K562 (cell line): Measurements from ENCODE around the gene TEAD3. TPM values are rescaled to one million over a fixed set of nuclear protein-coding genes. Genes with fewer than 3 reads are reported as not detected.

Experiments used
- ATF7 ChIP-seq: fragments of 450-650 bp; IDR thresholded peaks from 2 replicates; pipeline ENCODE4 v1.7.1; 2014; ENCODE audit warnings: mild to moderate bottlenecking, moderate library complexity
- CBX1 ChIP-seq: sonication (generic); IDR thresholded peaks from 2 replicates; pipeline ENCODE4 v1.6.1; 2016; ENCODE audit warnings: antibody characterized with exemption, low read depth, mild to moderate bottlenecking
- CREBBP ChIP-seq: IDR thresholded peaks from one replicate; pipeline ENCODE4 v1.6.1; 2012; ENCODE audit warnings: low read depth, mild to moderate bottlenecking, control low read depth, inconsistent platforms, low read length
- E2F3 ChIP-seq: fragments of 250-450 bp; sonication (Bioruptor Pico); IDR thresholded peaks from 2 replicates; pipeline ENCODE4 v1.4.0; 2020; ENCODE audit warnings: mild to moderate bottlenecking
- E2F8 ChIP-seq: fragments of 450-650 bp; IDR thresholded peaks from 2 replicates; pipeline ENCODE4 v1.7.1; 2018; ENCODE audit warnings: mild to moderate bottlenecking, low read depth; ENCODE audit not compliant: partially characterized antibody
- FIP1L1 ChIP-seq: fragments of 200-400 bp; formaldehyde crosslinking; IDR thresholded peaks from 2 replicates; pipeline ENCODE4 v1.6.1; 2018; ENCODE audit warnings: mild to moderate bottlenecking, low read depth, low read length; ENCODE audit not compliant: poor library complexity, severe bottlenecking
- JUN ChIP-seq, 2 experiments: sonication (generic) in 1 of 2; formaldehyde crosslinking in 1 of 2; IDR thresholded peaks; 2 replicates each; pipeline versions ENCODE4 v1.6.1 to v1.8.0; 2012 to 2022; ENCODE audit warnings: borderline replicate concordance in 2 of 2, mild to moderate bottlenecking in 2 of 2, improper control_type of control experiment in 1 of 2, low read depth in 1 of 2, low read length in 1 of 2, missing genetic modification reagents in 1 of 2
- JUNB ChIP-seq: fragments of 450-650 bp; formaldehyde crosslinking; conservative IDR thresholded peaks from 2 replicates; pipeline ENCODE4 v1.4.0; 2020; ENCODE audit warnings: mild to moderate bottlenecking
- LCOR ChIP-seq: sonication (generic); formaldehyde crosslinking; IDR thresholded peaks from 2 replicates; pipeline ENCODE4 v1.8.0; 2022; ENCODE audit warnings: mild to moderate bottlenecking, missing genetic modification reagents
- MAZ ChIP-seq, 2 experiments: fragments of 450-650 bp in 1 of 2; sonication (generic) in 1 of 2; formaldehyde crosslinking; IDR thresholded peaks in 1 of 2; conservative IDR thresholded peaks in 1 of 2; 2 replicates each; pipeline versions ENCODE4 v1.4.0 to v1.5.0; 2020; ENCODE audit warnings: mild to moderate bottlenecking in 1 of 2, missing genetic modification reagents in 1 of 2
- RB1 ChIP-seq: fragments of 450-650 bp; IDR thresholded peaks from 2 replicates; pipeline ENCODE4 v1.6.1; 2017; ENCODE audit warnings: low read depth, mild to moderate bottlenecking
- RFX5 ChIP-seq: IDR thresholded peaks from 2 replicates; pipeline ENCODE4 v1.6.1; 2011; ENCODE audit warnings: low read depth, mild to moderate bottlenecking, improper control_type of control experiment, low read length
- SAP30 ChIP-seq: fragments of 200-600 bp; sonication (generic); IDR thresholded peaks from 2 replicates; pipeline ENCODE4 v1.6.1; 2012; ENCODE audit warnings: borderline replicate concordance, low read depth, mild to moderate bottlenecking, moderate library complexity, low read length, control low read depth, inconsistent platforms; ENCODE audit not compliant: insufficient read depth, poor library complexity, severe bottlenecking
- SUPT5H ChIP-seq: fragments of 450-650 bp; IDR thresholded peaks from 2 replicates; pipeline ENCODE4 v1.6.1; 2016
- USF1 ChIP-seq: sonication (generic); formaldehyde crosslinking; IDR thresholded peaks from 2 replicates; pipeline ENCODE4 v1.9.0; 2022; ENCODE audit warnings: mild to moderate bottlenecking, missing genetic modification reagents
- VEZF1 ChIP-seq: fragments of 200-800 bp; sonication (Bioruptor generic); IDR thresholded peaks from 2 replicates; pipeline ENCODE4 v1.6.1; 2017; ENCODE audit warnings: missing genetic modification characterization, missing compliant biosample characterization
- ZNF780A ChIP-seq: fragments of 250-450 bp; sonication (Bioruptor Pico); IDR thresholded peaks from 2 replicates; pipeline ENCODE4 v1.5.0; 2021; ENCODE audit warnings: mild to moderate bottlenecking
- polyA plus RNA-seq, 8 experiments: library from polyadenylated mRNA; depleted of rRNA in 4 of 8; stranded (reverse) in 5 of 8; unstranded in 3 of 8; fragments of >200 nt; fragmentation: Nextera tagmentation in 2 of 8; fragmentation: Illumina TruSeq in 1 of 8; extraction: Ambion mirVana in 2 of 8; extraction: Trizol in 1 of 8; gene quantifications; 2 replicates each; pipeline versions ENCODE4 v1.2.1 to v1.2.3, GENCODE V29; 2011 to 2014; ENCODE audit warnings: inconsistent platforms in 1 of 8, missing spikeins in 1 of 8
- total RNA-seq, 7 experiments: library from RNA; depleted of rRNA in 6 of 7; stranded (reverse); fragments of >200 nt in 6 of 7; fragmentation: Illumina TruSeq in 2 of 7; extraction: Trizol in 2 of 7; gene quantifications; 2 replicates each; pipeline versions ENCODE4 v1.2.1 to v1.2.3, GENCODE V29; 2011 to 2021; ENCODE audit warnings: low replicate concordance in 1 of 7

The TEAD3 gene
- total and polyA plus RNA-seq, 9 of the 15 experiments (the other 6 are each of a cell fraction or from before 2014, with no cell fraction given) = 0.63 to 13.2 (median 3.3) TPM

DNA sequence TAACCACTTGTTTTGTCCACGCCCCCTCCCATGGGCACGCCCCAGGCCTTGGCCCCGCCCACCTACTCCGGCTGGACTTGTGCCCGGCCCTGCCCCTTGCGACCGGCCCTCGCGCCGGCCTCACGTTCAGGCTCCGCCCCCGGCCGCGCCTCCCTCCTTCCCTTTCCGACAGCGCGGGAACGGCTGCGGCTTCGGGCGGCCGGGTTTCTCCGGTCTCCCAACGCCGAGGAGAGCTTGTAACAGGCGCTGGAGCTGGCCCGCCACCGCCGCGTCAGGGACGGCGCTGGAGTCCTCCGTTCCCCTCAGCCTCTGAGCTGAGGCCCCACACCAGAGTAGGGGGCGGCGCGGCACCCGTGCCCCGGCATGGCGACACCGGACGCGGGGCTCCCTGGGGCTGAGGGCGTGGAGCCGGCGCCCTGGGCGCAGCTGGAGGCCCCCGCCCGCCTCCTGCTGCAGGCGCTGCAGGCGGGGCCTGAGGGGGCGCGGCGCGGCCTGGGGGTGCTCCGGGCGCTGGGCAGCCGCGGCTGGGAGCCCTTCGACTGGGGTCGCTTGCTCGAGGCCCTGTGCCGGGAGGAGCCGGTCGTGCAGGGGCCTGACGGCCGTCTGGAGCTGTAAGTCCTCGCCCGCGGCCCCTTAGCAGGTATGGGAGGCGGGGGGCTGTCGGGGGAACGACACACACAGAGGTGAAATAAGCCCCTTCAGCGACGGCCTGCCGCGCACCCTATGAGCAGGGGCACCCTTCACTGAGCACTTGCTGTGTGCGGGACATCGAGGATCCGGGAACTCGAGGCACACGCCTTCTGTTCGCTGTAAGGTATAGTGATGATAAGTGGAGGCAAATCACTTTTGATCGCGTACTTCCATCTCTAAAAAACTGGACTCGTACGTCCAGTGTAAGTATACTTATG, 44.4 kb downstream of the TEAD3 start, which contains the start of gene FANCE (continued):
- TF ChIP-seq RFX5 = no peak
- peak; percentile 71; the same call in 1 of the 2 replicates for TF ChIP-seq ATF7
- no peak for TF ChIP-seq JUNB (CRISPR knock-in tag)
- TF ChIP-seq LCOR (CRISPR knock-in tag) = no peak
- peak; percentile 98 for TF ChIP-seq E2F8
- 0 out of 2 replicates have a peak, but pooled peaks have one; percentile 6 for TF ChIP-seq USF1 (CRISPR knock-in tag)
- peak; percentile 87; the same call in 1 of the 2 replicates for TF ChIP-seq CBX1
- peak; percentile 94 for TF ChIP-seq SAP30
- peak; percentile 100 for TF ChIP-seq RB1
- TF ChIP-seq CREBBP = no peak
- TF ChIP-seq JUN (IDR thresholded peaks at IDR 0.05; ENCODE audit: borderline replicate concordance, low read depth, low read length) = 0 out of 2 replicates have a peak, but pooled peaks have one; percentile 3
- peak; percentile 25; the same call in 1 of the 2 replicates for TF ChIP-seq JUN (CRISPR knock-in tag; IDR thresholded peaks at IDR 0.05; ENCODE audit: borderline replicate concordance)
- TF ChIP-seq MAZ (CRISPR knock-in tag; conservative IDR thresholded peaks at IDR 0.05 in 1 of 2, IDR thresholded peaks at IDR 0.05 in 1 of 2) = peak; percentile 88 to 94
- peak; percentile 83 for TF ChIP-seq SUPT5H
- peak; percentile 88 for TF ChIP-seq VEZF1 (CRISPR knock-in tag)
- peak; percentile 97 for TF ChIP-seq E2F3 (CRISPR knock-in tag)
- peak; percentile 89 for TF ChIP-seq FIP1L1
- TF ChIP-seq ZNF780A (CRISPR knock-in tag) = no peak
